Peyer's patch (tissue), 4 donors: ENCODE measurements around the gene RNF224.

Experiments used
- CTCF ChIP-seq, 6 experiments: fragments of 450-650 bp in 4 of 6; fragments of 200-600 bp in 2 of 6; sonication (generic) in 1 of 6; IDR thresholded peaks; one replicate each; pipeline ENCODE4 v1.5.1; 2017 to 2019; ENCODE audit warnings: antibody characterized with exemption in 6 of 6, mild to moderate bottlenecking in 3 of 6, moderate library complexity in 1 of 6
- POLR2A ChIP-seq, 2 donors: fragments of 450-650 bp; IDR thresholded peaks; one replicate each; pipeline ENCODE4 v1.5.1; 2017; ENCODE audit warnings: antibody characterized with exemption in 2 of 2, mild to moderate bottlenecking in 2 of 2, moderate library complexity in 2 of 2

GRCh38 chr9:137192859-137193258 lies 34.4 kb upstream of the RNF224 start:
- TF ChIP-seq POLR2A (IDR thresholded peaks at IDR 0.05) (no peak), CTCF (IDR thresholded peaks at IDR 0.05) (no peak)
